ENCODE measurements around the gene MUC4. TPM values are rescaled to one million over a fixed set of nuclear protein-coding genes. Genes with fewer than 3 reads are reported as not detected.
"Not testable (repeated sequence)": the region's sequence is repeated elsewhere in the genome, so short reads cannot be mapped to it uniquely, and the experiment has no call there.

The MUC4 gene
- total and polyA plus RNA-seq, 2 experiments from 2014 or later = not detected

GRCh38 chr3:195727606-195728195, 84.0 kb downstream of the MUC4 start:
- Histone ChIP-seq H3K27me3 (replicated peaks; ENCODE audit: insufficient read depth) (no peaks in the 10 kb centered on the region), H3K4me2 (ENCODE audit: unreplicated experiment) (no peak overlapping the region), H3K9ac (no peak overlapping the region), H3K27ac (no peak overlapping the region), H3K4me3 (no peak overlapping the region), H3K9me3 (ENCODE audit: low read depth) (no peaks in the 10 kb centered on the region), H3F3A (ENCODE audit: insufficient read depth) (no peaks in the 10 kb centered on the region), H3K79me2 (ENCODE audit: insufficient read depth) (no peaks in the 10 kb centered on the region), H3K9me2 (ENCODE audit: insufficient read depth) (no peaks in the 10 kb centered on the region), H3K4me1 (ENCODE audit: insufficient read depth) (no peaks in the 10 kb centered on the region), H4K20me1 (ENCODE audit: insufficient read depth) (no peaks in the 10 kb centered on the region), H3K36me3 (ENCODE audit: low read depth) (no peaks in the 10 kb centered on the region), H2AFZ (no peak overlapping the region)
- WGBS, 2 experiments (ENCODE audit: low coverage in 1 of 2, low lambda C conversion rate in 2 of 2, missing lambda C conversion rate in 2 of 2) = 48 to 56% methylated on average over 7 of the region's 7 CpGs
- TF ChIP-seq EZH2phosphoT487 (IDR thresholded peaks at IDR 0.05; ENCODE audit: insufficient read depth, low read depth) (no peak), EZH2 (IDR thresholded peaks at IDR 0.05; ENCODE audit: insufficient read depth, poor library complexity, severe bottlenecking) (no peak)
- no peak for DNase-seq
- in situ Hi-C loops (cut with MboI) = no loop called here

- in situ Hi-C loops (cut with MboI); H3K4me1 ChIP-seq (ENCODE audit: insufficient read depth); DNase-seq; H3K4me2 ChIP-seq (ENCODE audit: unreplicated experiment); H3F3A ChIP-seq (ENCODE audit: insufficient read depth); H3K4me3 ChIP-seq; H3K27me3 ChIP-seq (replicated peaks; ENCODE audit: insufficient read depth); H3K9me2 ChIP-seq (ENCODE audit: insufficient read depth); H2AFZ ChIP-seq; H3K36me3 ChIP-seq (ENCODE audit: low read depth); H3K27ac ChIP-seq; H3K79me2 ChIP-seq (ENCODE audit: insufficient read depth); H4K20me1 ChIP-seq (ENCODE audit: insufficient read depth); H3K9ac ChIP-seq; H3K9me3 ChIP-seq (ENCODE audit: low read depth): not testable (repeated sequence)
- 67 to 72% methylated on average over 32 of the region's 32 CpGs for WGBS, 2 experiments (ENCODE audit: low coverage in 1 of 2, low lambda C conversion rate in 2 of 2, missing lambda C conversion rate in 2 of 2)
Measured at GRCh38 chr3:195725916-195726740, 85.6 kb downstream of the MUC4 start.

GRCh38 chr3:195724363-195724762, 87.4 kb downstream of the MUC4 start:
- H3K27ac ChIP-seq; H3K4me1 ChIP-seq (ENCODE audit: insufficient read depth); DNase-seq; in situ Hi-C loops (cut with MboI); H3K9me2 ChIP-seq (ENCODE audit: insufficient read depth); H2AFZ ChIP-seq; H3K4me3 ChIP-seq; H3K36me3 ChIP-seq (ENCODE audit: low read depth); H3F3A ChIP-seq (ENCODE audit: insufficient read depth); H3K9me3 ChIP-seq (ENCODE audit: low read depth); H3K27me3 ChIP-seq (replicated peaks; ENCODE audit: insufficient read depth); H4K20me1 ChIP-seq (ENCODE audit: insufficient read depth); H3K79me2 ChIP-seq (ENCODE audit: insufficient read depth); H3K9ac ChIP-seq; H3K4me2 ChIP-seq (ENCODE audit: unreplicated experiment): not testable (repeated sequence)
- no CpG with 5 or more reads among the region's 13 CpGs for WGBS, 2 experiments (ENCODE audit: low coverage in 1 of 2, low lambda C conversion rate in 2 of 2, missing lambda C conversion rate in 2 of 2)

- H3K36me3 ChIP-seq (ENCODE audit: low read depth); H3F3A ChIP-seq (ENCODE audit: insufficient read depth); H3K79me2 ChIP-seq (ENCODE audit: insufficient read depth); in situ Hi-C loops (cut with MboI); H3K9ac ChIP-seq; H2AFZ ChIP-seq; H3K9me2 ChIP-seq (ENCODE audit: insufficient read depth); H3K4me2 ChIP-seq (ENCODE audit: unreplicated experiment); H3K27ac ChIP-seq; H4K20me1 ChIP-seq (ENCODE audit: insufficient read depth); DNase-seq; H3K4me1 ChIP-seq (ENCODE audit: insufficient read depth); H3K9me3 ChIP-seq (ENCODE audit: low read depth); H3K27me3 ChIP-seq (replicated peaks; ENCODE audit: insufficient read depth); H3K4me3 ChIP-seq: not testable (repeated sequence)
- WGBS, 2 experiments (ENCODE audit: low coverage in 1 of 2, low lambda C conversion rate in 2 of 2, missing lambda C conversion rate in 2 of 2) = 33% methylated on average over 2 of the region's 9 CpGs; no CpG with 5 or more reads in 1 of the 2 experiments
Measured at GRCh38 chr3:195722996-195723345, 88.8 kb downstream of the MUC4 start.

- in situ Hi-C loops (cut with MboI); H4K20me1 ChIP-seq (ENCODE audit: insufficient read depth); H3K27me3 ChIP-seq (replicated peaks; ENCODE audit: insufficient read depth); H3K4me3 ChIP-seq; H3F3A ChIP-seq (ENCODE audit: insufficient read depth); DNase-seq; H3K9ac ChIP-seq; H3K4me2 ChIP-seq (ENCODE audit: unreplicated experiment); H3K9me3 ChIP-seq (ENCODE audit: low read depth); H3K9me2 ChIP-seq (ENCODE audit: insufficient read depth); H3K36me3 ChIP-seq (ENCODE audit: low read depth); H2AFZ ChIP-seq; H3K4me1 ChIP-seq (ENCODE audit: insufficient read depth); H3K79me2 ChIP-seq (ENCODE audit: insufficient read depth); H3K27ac ChIP-seq: not testable (repeated sequence)
- 67 to 68% methylated on average over 12 to 14 of the region's 21 CpGs for WGBS, 2 experiments (ENCODE audit: low coverage in 1 of 2, low lambda C conversion rate in 2 of 2, missing lambda C conversion rate in 2 of 2)
Measured at GRCh38 chr3:195722139-195722995, 89.4 kb downstream of the MUC4 start.

- 63 to 75% methylated on average over 8 to 11 of the region's 16 CpGs for WGBS, 2 experiments (ENCODE audit: low coverage in 1 of 2, low lambda C conversion rate in 2 of 2, missing lambda C conversion rate in 2 of 2)
- in situ Hi-C loops (cut with MboI) = not testable (repeated sequence)
Measured at GRCh38 chr3:195720831-195721506, 90.8 kb downstream of the MUC4 start, which contains the start of gene MUC20. TSS of gene MUC20 (plus strand) at chr3:195720978. CDS start at chr3:195721008, 30 bp downstream.

More at GRCh38 chr3:195720831-195721506, 90.8 kb downstream of the MUC4 start, which contains the start of gene MUC20:
- H2AFZ ChIP-seq; H3K9me2 ChIP-seq (ENCODE audit: insufficient read depth); DNase-seq; H3K4me1 ChIP-seq (ENCODE audit: insufficient read depth); H3K27ac ChIP-seq; H3K4me2 ChIP-seq (ENCODE audit: unreplicated experiment); H3K9me3 ChIP-seq (ENCODE audit: low read depth); H3F3A ChIP-seq (ENCODE audit: insufficient read depth); H3K9ac ChIP-seq; H3K36me3 ChIP-seq (ENCODE audit: low read depth); H4K20me1 ChIP-seq (ENCODE audit: insufficient read depth); H3K27me3 ChIP-seq (replicated peaks; ENCODE audit: insufficient read depth); H3K4me3 ChIP-seq; H3K79me2 ChIP-seq (ENCODE audit: insufficient read depth): not testable (repeated sequence)
